ENCODE data around the gene WDR11.

DNA sequence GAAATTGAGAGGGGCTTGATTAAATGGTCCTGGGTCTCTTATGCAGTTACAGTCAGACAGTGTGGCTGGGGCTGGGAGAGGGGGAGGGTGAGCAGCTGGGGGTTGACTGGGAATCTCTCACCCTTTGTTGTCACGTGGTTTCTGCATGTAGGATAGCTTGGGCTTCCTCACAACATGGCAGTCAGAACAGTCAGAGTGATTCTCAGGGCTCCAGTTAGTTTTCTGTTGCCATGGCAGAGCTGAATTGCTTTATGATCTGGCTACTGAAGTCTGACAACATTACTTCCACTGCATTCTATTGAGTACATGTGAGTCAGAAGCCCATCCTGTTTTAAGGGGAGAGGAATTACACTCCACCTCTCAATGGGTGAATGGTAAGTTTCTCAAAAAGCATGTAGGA, 102.7 kb downstream of the WDR11 start:
- TF ChIP-seq, protein P1, sequence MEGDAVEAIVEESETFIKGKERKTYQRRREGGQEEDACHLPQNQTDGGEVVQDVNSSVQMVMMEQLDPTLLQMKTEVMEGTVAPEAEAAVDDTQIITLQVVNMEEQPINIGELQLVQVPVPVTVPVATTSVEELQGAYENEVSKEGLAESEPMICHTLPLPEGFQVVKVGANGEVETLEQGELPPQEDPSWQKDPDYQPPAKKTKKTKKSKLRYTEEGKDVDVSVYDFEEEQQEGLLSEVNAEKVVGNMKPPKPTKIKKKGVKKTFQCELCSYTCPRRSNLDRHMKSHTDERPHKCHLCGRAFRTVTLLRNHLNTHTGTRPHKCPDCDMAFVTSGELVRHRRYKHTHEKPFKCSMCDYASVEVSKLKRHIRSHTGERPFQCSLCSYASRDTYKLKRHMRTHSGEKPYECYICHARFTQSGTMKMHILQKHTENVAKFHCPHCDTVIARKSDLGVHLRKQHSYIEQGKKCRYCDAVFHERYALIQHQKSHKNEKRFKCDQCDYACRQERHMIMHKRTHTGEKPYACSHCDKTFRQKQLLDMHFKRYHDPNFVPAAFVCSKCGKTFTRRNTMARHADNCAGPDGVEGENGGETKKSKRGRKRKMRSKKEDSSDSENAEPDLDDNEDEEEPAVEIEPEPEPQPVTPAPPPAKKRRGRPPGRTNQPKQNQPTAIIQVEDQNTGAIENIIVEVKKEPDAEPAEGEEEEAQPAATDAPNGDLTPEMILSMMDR (conservative IDR thresholded peaks at IDR 0.05; ENCODE audit: low read length) = no peak
- TF ChIP-seq EZH2phosphoT487 (IDR thresholded peaks at IDR 0.05; ENCODE audit: borderline replicate concordance, low read depth, low read length) = no peak

Data from OCI-LY7 (cell line).